ENCODE data around the gene EHD2. TPM values are rescaled to one million over a fixed set of nuclear protein-coding genes. Genes with fewer than 3 reads are reported as not detected.
A peak's percentile ranks its signal among the peaks of the same experiment; 100 is the strongest.

Gene EHD2
- total and polyA plus RNA-seq, 2 of the 13 experiments (the other 11 are each of a cell fraction or from before 2014, with no cell fraction given) = 0.09 to 0.28 TPM

DNA sequence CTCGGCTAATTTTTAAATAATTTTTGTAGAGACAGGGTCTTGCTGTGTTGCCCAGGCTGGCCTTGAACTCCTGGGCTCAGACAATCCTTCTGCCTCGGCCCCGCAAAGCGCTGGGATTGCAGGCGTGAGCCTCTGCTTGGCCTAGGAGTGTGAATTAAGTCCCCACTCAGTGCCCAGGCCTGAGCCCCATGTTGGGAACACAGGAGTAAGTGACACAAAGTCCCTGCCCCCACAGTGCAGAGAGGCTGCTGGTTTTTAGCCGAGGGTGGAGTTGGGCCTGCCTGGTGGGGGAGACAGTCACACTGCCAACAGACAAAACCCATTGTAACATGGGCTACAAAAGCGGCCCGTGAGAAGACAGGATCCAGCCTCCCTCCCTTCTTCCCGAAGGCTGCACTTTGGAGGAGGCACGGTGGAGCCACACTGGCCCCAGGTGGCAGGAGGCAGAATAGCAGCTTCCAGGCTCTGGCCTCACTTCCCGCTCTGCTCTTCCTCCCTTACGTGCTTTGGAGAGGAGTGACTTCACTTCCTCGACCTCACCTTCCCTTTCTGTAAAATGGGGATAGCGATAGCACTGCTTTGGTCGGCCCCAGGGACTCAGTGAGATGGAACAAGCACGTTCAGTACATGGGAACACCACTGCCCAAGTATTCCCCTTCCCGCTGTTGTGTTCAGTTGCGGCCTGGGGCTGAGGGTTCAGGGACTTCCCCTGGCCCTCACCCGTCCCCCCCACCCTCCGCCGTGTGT lies 15.2 kb upstream of the EHD2 start (continued):
- no peak for TF ChIP-seq MXD1 (CRISPR knock-in tag; IDR thresholded peaks at IDR 0.05)
- peak; percentile 54; the same call in 1 of the 2 replicates for TF ChIP-seq BHLHE40 (IDR thresholded peaks at IDR 0.05; ENCODE audit: low read length)
- no peak for TF ChIP-seq ZNF564 (CRISPR knock-in tag; IDR thresholded peaks at IDR 0.05)
- no peak for TF ChIP-seq DNMT1 (CRISPR knock-in tag; IDR thresholded peaks at IDR 0.05)
- TF ChIP-seq POGK (CRISPR knock-in tag; conservative IDR thresholded peaks at IDR 0.05) = no peak
- TF ChIP-seq ZSCAN30 (CRISPR knock-in tag; IDR thresholded peaks at IDR 0.05) = no peak
- no peak for TF ChIP-seq ZNF451 (CRISPR knock-in tag; IDR thresholded peaks at IDR 0.05)
- TF ChIP-seq NFYC (CRISPR knock-in tag; IDR thresholded peaks at IDR 0.05) = no peak
- TF ChIP-seq, protein P1, sequence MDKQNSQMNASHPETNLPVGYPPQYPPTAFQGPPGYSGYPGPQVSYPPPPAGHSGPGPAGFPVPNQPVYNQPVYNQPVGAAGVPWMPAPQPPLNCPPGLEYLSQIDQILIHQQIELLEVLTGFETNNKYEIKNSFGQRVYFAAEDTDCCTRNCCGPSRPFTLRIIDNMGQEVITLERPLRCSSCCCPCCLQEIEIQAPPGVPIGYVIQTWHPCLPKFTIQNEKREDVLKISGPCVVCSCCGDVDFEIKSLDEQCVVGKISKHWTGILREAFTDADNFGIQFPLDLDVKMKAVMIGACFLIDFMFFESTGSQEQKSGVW (CRISPR knock-in tag; IDR thresholded peaks at IDR 0.05; ENCODE audit: borderline replicate concordance) = no peak
- no peak for TF ChIP-seq ZKSCAN8 (CRISPR knock-in tag; IDR thresholded peaks at IDR 0.05; ENCODE audit: borderline replicate concordance)
- TF ChIP-seq ZNF138 (CRISPR knock-in tag; IDR thresholded peaks at IDR 0.05; ENCODE audit: low read depth) = no peak
- TF ChIP-seq THAP8 (CRISPR knock-in tag; IDR thresholded peaks at IDR 0.05; ENCODE audit: borderline replicate concordance) = no peak
- no peak for TF ChIP-seq HNF4A (CRISPR knock-in tag; IDR thresholded peaks at IDR 0.05)
- no peak for TF ChIP-seq ZNF431 (CRISPR knock-in tag; IDR thresholded peaks at IDR 0.05; ENCODE audit: borderline replicate concordance, low read depth)
- 0 out of 2 replicates have a peak, but pooled peaks have one; percentile 47 for TF ChIP-seq TGIF2 (CRISPR knock-in tag; IDR thresholded peaks at IDR 0.05)
- TF ChIP-seq, protein P2, sequence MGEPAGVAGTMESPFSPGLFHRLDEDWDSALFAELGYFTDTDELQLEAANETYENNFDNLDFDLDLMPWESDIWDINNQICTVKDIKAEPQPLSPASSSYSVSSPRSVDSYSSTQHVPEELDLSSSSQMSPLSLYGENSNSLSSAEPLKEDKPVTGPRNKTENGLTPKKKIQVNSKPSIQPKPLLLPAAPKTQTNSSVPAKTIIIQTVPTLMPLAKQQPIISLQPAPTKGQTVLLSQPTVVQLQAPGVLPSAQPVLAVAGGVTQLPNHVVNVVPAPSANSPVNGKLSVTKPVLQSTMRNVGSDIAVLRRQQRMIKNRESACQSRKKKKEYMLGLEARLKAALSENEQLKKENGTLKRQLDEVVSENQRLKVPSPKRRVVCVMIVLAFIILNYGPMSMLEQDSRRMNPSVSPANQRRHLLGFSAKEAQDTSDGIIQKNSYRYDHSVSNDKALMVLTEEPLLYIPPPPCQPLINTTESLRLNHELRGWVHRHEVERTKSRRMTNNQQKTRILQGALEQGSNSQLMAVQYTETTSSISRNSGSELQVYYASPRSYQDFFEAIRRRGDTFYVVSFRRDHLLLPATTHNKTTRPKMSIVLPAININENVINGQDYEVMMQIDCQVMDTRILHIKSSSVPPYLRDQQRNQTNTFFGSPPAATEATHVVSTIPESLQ (CRISPR knock-in tag; conservative IDR thresholded peaks at IDR 0.05) = no peak
- no peak for TF ChIP-seq POLR2A (IDR thresholded peaks at IDR 0.05; ENCODE audit: insufficient read depth in 1 of 2, low read depth in 2 of 2, low read length in 2 of 2)
- TF ChIP-seq SSRP1 (CRISPR knock-in tag; IDR thresholded peaks at IDR 0.05) = no peak
- TF ChIP-seq KDM5B (CRISPR knock-in tag; IDR thresholded peaks at IDR 0.05; ENCODE audit: borderline replicate concordance) = peak; percentile 33; the same call in 1 of the 2 replicates
- no peak for TF ChIP-seq GLI4 (CRISPR knock-in tag; IDR thresholded peaks at IDR 0.05; ENCODE audit: borderline replicate concordance)
- TF ChIP-seq GTF3A (CRISPR knock-in tag; conservative IDR thresholded peaks at IDR 0.05) = no peak
- TF ChIP-seq ZNF784 (CRISPR knock-in tag; IDR thresholded peaks at IDR 0.05; ENCODE audit: borderline replicate concordance) = no peak
- TF ChIP-seq MAFG (CRISPR knock-in tag; IDR thresholded peaks at IDR 0.05) = no peak
- no peak for TF ChIP-seq JDP2 (CRISPR knock-in tag; IDR thresholded peaks at IDR 0.05; ENCODE audit: borderline replicate concordance)

Data from HepG2 (cell line).